GM19238 (cell line): ENCODE results near the gene NEK6.

Experiments
- DNase-seq: peaks from one replicate; pipeline ENCODE4 v3.0.0; 2011; ENCODE audit warnings: low spot score; ENCODE audit not compliant: insufficient read length

NEK6 gene

DNA sequence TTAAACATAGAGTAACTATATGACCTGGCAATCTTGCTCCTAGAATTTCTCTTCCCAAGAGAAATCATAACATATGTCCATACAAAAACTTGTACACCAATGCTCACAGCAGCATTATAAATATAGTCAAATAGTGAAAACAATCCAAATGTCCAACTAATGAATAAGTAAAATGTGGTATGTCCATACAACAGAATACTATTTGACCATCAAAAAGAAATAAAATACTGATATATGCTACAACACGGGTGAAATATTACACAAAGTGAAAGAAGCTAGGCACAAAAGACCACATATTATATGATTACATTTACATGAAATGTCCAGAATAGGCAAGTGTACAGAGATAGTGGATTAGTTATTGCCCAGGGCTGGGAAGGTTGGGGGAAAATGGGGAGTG lies 116.1 kb downstream of the NEK6 start:
- no peak for DNase-seq

DNA sequence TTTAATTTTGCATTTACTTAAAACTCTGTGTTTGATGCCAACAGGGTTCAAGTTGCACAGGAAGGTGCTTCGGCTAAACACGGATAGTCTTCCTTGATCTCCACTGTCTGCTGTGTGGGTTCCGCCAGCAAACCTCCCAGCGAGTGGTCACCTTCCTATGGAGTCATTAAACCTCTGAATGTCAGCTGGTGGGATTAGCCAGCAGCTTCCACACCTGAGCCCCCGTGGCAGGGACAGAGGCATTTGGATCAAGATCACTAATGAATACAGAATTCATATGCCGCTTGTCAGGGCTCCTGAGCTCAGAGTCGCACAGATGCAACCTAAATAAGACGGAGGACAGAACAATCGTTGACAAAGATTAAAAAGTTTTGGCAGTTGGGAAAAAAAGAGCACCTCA lies 118.0 kb downstream of the NEK6 start:
- no peak for DNase-seq

DNA sequence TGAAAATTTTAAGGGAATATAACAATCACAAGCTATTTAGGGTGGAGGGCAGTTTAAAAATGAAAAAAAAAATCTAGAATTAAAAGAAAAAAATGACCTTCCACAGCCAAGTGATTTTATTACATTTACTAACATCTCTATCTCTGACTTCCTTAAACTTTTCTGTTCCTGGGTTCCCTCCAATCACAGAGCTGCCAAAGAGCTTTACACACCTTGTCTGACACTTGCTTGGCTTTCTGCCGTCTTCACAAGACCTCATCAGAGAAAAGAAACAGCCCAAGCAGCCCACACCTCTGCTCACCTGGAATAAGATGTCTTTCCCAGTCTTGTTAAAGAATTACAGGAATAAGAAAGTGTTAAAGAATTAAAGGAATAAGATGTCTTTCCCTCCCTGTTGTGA lies 118.6 kb downstream of the NEK6 start:
- no peak for DNase-seq

DNA sequence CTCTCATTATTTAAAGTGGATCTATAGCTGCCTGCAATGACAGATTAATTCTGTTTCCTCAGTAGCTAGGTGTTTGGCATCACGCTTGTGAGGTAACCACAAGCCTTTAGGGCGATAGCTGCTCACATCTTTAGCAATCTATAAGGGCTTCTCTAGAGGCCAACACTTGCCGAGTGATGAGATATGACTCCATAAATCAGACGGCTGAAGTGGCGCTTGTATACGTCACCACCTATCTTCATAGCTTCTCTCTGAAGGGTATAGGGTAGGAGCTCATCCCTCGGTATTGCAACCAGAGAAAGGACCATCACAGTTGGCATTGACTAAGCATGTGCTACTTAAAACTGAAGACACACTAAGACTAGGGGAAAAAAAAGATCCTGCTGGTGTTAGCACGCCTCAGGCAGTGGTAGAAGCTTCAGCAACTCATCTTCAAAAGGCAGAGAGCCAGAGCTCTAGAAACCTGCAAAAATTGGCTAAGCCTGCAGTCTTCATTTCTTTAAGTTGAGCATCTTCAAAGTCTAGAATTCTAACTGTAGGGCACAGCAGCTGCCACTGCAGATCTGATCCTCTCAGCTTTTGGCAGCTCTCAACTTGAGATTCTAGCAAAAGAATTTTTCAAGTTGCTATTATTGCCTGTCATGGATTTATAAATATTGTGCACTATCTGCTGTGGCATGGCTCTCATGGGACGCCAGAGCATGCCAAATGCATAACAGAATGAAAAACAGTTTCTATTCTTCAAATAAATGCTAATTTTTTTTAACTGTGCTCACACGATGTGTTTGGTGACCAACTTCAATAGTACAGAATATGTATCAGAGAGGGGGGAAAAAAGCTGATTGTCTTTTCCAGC lies 120.0 kb downstream of the NEK6 start:
- no peak for DNase-seq

DNA sequence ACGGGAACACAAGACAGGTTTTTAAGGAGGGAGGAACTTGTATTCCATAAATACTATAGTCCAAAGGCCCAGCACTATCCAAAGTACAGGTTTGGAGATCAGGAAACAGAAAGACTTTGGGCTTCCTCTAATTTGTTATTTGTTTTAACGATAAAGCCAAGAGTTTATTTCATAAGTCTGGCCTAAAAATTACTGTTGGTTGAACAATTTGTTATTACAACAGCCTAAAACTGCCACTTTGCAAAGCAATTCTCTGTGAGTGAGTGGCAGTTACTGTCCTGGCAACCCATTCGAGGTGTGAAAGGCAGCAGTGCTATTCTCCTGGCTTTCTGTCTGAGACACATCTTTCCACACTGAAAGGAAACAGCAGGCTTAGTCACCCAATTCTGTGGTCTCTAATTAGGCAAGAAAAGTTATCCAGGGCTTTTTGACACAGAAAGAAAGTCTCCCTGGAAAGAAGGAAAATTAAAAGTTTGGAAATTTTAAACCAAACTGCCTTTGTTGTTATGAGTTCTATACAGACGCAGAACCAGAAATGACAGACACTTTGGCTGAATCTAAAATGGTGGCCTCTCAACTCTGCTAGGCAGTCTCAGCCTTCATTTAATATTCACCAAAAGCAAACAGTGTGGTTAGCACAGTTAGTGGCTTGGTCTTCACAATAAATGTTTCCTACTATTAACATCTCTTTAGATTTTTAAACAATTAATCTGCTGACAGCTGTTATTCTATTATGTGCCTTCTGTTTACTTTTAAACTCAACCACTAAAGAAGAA lies 123.6 kb downstream of the NEK6 start:
- DNase-seq = no peak

DNA sequence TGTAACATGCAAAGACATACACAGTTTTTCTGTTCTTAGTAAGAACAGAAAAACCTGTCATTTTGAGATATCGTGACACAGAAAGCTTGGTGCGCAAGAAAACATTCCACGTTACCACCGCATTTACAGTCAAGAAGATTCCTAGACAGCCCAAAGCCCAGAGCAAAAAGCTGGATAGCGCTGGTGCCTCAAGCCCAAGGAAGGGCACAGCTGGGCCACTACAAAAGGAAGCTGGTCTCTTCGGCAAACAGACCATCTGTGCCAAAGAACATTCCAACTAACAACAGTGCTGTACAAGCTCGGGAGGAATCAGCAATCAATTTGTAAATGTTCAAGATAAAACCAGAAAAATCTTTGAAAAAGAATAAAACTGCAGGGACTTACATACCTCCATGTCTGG lies 126.5 kb downstream of the NEK6 start:
- no peak for DNase-seq

DNA sequence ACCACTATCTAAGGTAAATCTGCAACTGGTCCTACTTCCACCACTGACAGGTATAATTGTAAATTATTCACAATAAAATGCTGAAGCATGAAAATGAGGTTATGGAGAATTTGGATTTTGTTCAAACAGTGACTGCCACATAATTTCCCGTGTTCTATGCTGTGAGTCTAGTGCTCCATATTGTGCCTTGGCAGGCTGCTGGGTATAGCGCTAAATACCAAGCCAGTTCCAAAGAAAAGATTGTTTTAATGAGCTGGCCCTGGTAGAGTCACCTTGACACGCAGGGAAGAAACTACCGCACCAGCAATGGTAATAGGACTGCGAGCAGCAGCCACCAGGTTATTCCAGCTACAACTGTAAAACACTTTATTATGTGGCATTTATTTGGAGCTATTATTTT lies 127.1 kb downstream of the NEK6 start:
- no peak for DNase-seq

DNA sequence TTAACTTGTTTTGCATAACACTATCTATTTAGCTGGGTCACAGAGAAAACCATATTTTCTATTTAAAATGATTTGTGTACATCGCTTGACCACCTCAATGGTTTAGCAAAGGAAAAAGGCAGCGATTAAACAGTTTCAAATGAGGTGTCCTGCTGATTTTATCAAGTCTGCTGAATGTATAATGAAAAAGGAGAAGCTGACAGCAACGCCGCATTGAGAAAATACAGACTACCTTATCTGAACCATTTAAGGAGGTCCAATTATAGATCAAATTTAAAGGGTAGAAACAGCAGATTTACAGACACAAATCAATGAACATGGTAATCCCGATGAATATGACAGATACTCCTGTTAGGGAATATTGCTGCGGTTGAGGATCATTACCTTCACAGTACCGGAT lies 127.9 kb downstream of the NEK6 start:
- DNase-seq = no peak

DNA sequence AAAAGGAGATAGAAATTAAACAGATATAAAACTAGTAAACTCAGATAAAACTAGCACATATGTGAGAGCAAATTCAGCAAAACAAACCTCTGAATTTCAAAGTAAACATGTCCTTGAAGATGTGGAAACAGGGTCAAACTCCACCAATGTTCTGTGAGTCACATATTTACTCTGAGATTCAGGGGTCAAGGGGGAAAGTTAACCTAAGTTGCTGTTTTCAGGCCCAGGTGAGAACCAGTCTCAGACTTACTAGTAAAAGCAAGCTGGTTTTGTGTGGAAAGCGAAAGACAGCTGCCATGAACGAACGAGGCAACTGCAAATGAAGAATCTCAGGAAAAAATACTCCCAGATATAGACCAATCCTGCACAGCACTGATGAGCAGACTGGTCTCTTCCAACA lies 128.5 kb downstream of the NEK6 start:
- no peak for DNase-seq

DNA sequence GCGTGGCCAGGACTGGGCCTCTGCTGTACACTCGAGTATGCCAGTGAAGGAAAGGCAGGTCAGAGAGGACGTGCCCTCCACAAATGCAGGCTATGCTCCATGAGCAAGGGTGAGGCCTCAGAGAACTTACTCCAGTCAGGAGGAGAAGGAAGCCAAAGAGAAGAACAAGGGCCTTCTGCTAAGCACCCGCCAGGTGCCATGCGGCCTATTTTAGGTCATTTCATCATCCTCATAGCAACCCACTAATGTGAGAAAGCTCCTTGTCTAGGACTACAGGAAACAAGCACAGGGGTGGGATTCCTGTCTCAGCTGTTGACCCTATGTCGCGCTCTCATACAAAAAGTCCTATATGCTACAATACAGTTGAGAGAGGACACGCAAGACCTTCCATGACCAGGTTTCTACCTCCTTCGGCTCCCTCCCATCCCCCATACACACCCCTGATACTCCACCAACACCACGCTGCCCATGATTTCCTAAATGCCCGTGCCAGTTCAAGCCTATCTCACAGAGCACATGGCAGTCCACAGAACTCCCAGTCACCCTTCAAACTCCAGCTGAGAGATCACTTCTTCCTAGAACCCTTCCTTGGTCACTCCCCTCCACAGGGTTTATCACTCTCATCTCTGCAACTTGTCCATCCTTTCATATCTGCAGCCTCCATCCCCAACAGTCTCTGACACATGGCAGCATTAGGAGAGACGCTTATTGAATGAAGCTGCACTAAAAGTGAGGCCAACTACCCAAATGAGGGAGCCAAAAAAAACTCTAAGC lies 130.7 kb downstream of the NEK6 start:
- DNase-seq = no peak

DNA sequence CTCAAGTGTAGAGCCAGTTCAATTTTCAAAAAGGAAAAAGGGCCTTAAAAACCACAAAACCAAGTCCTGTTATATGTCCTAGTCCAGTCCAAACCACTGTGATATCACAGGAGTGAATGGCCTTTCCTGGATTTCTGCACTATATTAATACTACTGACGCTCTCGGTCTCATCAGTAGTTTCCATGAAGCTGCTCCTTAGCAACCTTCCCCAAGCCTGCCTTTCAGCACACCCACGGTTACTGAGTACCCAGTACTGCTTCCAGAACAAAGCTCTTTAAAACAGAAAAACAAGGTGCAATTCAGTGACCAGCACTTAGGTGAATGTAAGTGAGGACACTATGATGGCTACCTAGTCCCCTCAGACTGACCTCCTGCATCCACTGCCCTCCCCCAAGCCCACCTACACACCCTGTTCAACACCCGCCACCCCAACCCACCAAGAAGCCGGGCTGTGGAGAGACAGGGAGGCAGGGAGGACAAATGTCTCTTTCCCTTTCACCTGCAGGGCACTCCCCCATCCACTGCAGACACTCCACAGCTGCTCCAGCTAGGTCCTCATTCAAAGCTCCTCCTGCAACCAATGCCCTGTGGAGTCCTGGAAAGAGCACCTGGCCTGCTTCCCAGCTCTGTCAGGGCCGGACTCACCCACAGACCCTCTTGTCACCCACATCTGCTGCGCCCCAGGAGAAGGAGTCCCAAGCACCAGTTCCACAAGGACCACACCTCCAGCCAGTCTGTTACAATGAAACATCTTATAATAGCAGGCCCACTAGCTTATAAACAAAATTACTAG lies 131.6 kb downstream of the NEK6 start:
- DNase-seq = no peak

DNA sequence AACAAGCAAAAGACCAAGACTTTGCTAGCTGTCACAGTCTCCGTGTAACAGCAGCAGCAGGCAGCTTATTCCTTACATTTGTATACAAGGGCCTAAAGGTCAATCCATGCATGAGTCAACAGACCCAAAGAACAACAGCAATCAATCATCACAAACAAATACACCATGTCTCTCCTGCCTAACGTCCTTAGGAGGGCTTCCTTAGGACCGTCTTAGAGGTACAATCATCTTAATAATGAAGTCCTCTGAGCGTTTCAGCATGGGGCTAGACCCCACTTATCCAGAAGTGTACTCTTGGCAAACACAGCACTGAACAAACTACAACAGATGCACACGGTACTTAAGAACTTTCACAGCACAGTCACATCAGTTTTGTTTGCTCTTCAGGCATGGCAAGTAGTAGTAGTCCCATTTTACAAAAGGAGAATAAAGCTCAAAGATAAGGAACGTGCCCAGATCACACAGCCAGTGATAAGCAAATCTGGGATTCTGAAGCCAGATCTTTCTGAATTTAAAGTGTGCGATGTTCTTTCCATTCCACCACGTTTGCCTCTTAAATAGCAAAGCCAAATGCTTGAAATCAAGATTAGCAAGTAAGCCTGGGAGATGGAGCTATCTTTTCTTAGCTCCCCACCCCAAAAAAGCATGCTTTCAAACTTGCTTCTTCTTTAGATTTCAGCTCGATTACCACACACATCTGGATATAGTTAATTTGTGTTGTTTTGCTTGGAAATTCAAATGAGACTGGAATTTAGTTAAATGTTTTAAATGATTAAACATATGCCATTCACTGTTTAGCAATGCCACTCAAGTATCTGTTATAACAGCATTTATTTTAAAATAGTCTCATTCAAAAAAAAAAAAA lies 133.3 kb downstream of the NEK6 start:
- no peak for DNase-seq

DNA sequence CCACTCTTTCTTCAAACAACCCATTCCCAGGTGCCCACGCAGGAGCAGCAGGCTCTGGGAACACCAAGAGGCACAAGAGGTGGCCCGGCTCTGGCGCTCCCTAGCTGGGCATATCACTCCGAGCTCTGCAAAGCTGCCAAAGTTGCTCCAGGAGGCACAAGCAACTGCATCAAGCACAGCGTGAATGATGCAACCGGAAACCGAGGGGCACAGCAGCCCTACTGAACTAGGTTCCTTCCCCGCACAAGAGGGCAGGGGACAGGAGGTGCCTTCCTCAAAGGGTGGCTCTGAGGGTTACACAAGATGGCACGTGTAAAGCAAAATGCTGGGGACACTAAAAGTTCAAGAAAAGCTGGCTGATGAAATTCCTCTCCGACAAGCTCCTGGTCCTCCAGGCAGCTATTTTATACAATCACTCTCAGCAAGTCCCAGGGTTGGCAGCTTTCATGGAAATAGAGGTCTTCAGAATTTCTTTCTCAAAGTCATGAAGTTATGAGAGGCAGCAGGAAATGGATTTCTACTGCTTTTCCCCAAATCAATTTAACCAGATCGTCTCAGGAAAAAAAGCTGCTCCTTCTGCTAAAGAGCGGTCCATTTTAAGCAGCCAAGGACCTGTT lies 134.6 kb downstream of the NEK6 start:
- DNase-seq = no peak

DNA sequence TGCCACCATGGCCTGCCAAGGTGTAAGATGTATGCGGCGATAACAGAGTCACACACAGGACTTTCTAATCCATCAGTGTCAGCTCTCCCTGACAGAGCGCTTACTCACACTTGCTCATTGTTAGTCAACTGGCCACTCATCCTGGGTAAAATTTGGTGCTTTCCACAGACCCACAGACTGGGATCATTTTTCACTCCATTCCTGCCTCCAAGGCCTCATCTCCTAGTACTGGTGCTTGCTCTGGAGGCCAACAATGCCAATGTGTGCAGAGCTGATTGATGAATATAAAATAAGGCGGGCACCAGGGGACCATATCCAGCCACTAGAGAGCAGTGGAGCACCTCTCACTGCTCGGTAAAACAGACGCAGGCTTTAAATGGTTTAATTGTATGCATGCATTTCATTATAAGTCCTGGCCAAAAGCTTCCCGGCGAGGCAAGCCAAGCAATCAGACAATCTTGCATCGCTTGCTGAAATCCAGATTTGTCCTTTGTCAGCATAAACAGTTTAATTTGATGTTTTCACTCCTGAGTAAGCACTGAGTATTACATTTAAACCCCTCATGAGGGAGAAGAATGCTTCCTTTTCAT lies 135.2 kb downstream of the NEK6 start:
- DNase-seq = no peak

DNA sequence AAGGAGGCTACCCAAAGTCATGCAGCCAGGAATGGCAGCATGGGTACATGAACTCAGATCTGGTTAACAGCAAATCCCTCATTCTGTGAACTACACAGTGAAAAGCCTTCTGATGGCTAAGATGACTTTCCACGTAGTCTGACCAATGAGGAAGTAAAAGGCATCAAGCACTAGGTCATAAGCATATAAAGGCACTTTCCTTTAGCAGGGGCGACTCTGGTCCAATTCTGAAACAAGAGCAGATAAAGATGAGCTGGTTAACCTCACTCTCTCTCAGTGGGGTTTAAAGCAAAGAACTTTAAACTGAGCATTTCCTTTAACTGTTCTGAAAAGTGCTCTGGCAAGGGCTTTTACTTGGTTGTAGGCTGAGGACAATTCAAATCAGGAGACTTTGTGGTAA lies 136.4 kb downstream of the NEK6 start:
- no peak for DNase-seq

DNA sequence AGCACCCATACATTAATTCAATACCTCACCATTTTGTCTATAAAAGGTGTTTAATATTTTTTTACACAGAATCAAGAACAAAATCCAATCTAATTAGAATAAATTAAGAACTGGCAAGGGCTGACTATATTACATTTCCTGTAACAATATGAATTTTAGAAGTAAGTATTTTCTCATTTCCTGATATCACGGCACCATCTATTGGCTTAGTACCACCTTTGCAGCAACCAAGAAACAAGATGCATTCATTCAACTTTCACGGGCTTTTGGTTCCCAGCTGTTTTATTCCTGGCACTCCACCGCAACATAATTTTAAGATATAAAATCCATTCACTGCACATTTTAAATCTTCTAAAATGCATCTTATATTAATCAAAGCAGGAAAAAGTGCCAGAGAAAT lies 136.8 kb downstream of the NEK6 start:
- DNase-seq = no peak

DNA sequence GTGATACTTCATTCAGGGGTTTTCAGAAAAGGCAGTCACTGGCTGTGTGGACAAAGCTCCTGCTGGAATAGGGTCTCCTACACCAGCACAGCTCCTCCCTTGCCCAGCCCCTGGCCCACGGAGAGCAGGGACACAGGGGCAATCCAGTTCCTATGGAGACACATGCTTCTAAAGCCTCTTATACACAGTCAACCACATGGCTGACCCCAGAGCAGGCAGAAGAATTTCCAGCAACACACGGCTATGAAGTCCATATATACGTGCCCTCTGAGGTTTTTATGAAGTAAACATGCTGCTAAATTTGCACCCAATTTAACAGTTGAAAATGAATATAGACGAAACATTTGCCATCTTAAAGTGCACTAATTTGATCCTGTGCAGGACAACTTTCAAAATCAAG lies 138.1 kb downstream of the NEK6 start:
- DNase-seq = no peak

DNA sequence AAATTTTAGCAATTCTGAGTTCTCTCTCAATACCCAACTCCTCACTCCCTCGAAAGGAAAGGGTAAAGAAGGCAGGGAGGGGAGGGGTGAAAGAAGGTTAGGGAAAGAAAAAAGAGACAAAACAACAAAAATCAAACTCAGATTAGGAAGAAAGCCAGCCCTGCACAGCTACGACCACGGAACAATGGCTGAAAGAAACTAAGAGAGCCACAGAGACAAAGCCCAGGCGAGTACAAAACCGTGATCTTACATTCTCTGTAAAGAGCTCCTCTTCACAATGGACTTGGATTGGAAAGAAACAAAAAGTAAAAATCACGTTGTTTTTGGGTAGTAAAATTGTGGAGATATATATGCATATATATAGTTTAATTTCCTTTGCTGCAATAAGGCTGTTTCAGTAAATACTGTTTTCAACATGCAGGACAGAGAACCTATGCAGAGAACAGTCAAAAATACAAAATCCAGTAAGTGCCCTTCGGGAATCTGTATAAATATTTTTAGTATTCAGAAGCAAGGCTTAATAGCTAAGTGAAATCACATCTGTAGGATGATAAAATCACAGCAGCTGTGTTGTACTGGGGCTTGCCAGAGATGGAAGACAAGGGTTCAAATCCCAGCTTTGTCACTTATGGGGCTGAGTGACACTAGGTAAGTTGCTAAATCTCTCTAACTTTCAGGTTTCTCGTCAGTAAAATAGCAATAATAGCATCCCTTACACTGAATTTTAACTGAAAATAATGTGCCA lies 140.6 kb downstream of the NEK6 start:
- DNase-seq = no peak
